ENCODE measurements around the gene TM9SF3.

TM9SF3 gene

DNA sequence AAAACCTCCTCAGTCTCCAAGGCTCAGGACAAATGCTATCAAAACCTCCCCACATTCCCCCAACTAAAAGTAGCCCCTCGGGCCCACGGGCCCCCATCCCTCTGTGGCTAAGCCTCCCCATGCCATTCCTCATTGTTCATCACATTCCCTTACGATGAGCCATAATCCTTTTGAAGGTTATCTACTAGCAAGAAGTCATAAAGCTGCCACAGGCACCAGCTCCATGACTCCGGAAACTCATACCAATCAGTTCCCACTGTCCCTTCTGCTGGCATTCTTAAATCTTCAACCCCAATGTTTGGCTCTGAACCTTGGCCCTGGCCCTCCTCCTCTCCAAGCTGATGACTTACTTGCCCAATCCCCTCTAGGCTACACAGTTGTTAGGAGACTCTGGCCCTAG, 19.4 kb upstream of the TM9SF3 start:
- H3K4me3 ChIP-seq (ENCODE audit: low read length): no peak overlapping the region
- TF ChIP-seq, protein P1, sequence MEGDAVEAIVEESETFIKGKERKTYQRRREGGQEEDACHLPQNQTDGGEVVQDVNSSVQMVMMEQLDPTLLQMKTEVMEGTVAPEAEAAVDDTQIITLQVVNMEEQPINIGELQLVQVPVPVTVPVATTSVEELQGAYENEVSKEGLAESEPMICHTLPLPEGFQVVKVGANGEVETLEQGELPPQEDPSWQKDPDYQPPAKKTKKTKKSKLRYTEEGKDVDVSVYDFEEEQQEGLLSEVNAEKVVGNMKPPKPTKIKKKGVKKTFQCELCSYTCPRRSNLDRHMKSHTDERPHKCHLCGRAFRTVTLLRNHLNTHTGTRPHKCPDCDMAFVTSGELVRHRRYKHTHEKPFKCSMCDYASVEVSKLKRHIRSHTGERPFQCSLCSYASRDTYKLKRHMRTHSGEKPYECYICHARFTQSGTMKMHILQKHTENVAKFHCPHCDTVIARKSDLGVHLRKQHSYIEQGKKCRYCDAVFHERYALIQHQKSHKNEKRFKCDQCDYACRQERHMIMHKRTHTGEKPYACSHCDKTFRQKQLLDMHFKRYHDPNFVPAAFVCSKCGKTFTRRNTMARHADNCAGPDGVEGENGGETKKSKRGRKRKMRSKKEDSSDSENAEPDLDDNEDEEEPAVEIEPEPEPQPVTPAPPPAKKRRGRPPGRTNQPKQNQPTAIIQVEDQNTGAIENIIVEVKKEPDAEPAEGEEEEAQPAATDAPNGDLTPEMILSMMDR (conservative IDR thresholded peaks at IDR 0.05; ENCODE audit: low read depth, low read length): no peak
- peak; percentile 16 for DNase-seq (ENCODE audit: low read depth)

DNA sequence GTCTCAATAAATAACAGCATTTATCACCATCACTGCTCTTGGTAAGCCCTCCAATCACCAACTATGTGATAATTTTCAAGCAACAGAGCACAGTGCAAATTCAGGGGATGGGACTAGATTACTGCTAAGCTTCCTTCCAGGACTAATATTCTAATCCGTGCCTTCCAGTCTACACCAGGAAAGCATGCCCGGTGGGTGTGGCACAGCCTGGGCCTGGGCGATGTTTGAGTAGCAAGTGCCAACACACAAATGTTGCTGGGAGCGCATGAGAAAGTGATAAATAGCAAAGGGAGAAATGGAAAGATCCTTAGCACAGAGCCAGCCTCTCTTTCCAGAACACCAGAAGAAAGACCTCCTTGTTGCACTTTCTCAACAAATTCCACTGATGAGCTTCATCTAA, 13.5 kb upstream of the TM9SF3 start:
- no peak for DNase-seq (ENCODE audit: low read depth)
- TF ChIP-seq, protein P1 (conservative IDR thresholded peaks at IDR 0.05; ENCODE audit: low read depth, low read length): no peak
- H3K4me3 ChIP-seq (ENCODE audit: low read length): no peak overlapping the region

DNA sequence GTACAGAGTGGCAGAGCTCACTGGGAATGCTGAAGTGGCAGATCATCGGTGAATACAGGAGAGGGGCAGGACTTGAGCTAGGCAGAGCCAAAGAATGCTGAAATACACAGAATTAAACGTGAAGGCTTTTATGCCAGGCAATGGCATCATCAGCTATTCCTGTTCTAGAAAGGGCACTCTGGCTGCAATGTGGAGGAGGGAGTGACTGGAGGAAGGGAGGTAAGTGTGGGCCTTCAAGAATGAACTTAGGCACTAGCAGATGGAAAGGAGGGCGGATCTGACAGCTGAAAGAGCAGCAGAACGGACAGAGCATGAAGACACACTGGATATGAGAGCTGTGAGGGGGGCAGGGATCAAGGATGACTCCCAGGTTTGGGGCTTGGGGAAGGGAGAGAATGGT, 12.0 kb upstream of the TM9SF3 start:
- DNase-seq (ENCODE audit: low read depth): no peak
- TF ChIP-seq, protein P1 (conservative IDR thresholded peaks at IDR 0.05; ENCODE audit: low read depth, low read length): no peak
- no peak overlapping the region for H3K4me3 ChIP-seq (ENCODE audit: low read length)

DNA sequence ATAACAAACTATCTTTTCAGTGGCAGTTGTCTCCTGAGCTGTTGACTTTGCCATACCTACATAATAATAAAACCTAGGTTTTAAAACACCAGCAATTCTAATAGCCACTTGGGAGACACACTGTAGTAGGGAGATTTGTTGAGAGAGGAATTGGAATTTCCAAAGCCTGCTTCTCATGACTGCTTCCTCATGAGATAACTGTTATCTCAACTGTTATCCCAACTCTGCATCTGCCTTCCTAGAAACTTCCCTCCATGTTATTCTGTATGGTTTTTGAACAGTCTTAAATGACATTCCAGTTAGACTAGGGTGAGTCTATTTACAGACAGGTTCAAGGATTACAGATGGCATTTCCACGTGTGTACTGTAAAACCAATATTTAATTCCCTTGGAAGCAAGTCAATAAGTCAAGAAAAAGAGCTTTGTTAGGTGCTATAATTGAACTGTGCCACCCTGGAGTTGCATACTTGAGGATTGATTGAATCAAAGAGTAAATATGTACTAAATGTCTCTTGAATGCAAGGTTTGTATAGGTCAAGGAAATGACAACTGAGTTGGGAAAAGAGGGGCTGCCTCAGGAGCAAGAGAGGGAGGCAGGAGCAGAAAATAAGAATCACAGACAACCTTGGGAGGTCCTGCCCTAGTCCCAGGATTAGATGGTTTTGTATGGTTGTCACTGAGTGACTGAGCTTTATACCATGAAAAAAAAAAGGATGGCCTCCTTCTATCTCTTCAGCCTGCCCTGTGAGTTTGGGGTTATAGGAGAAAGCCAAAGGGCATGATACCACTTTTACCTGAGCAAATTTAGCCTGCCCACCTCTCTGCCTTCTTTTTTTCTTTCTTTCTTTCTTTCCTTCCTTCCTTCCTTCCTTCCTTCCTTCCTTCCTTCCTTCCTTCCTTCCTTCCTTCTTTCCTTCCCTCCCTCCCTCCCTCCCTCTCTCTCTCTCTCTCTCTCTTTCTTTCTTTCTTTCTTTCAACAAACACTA, 9.9 kb upstream of the TM9SF3 start:
- DNase-seq (ENCODE audit: low read depth): no peak
- no peak overlapping the region for H3K4me3 ChIP-seq (ENCODE audit: low read length)
- TF ChIP-seq, protein P1 (conservative IDR thresholded peaks at IDR 0.05; ENCODE audit: low read depth, low read length): no peak

DNA sequence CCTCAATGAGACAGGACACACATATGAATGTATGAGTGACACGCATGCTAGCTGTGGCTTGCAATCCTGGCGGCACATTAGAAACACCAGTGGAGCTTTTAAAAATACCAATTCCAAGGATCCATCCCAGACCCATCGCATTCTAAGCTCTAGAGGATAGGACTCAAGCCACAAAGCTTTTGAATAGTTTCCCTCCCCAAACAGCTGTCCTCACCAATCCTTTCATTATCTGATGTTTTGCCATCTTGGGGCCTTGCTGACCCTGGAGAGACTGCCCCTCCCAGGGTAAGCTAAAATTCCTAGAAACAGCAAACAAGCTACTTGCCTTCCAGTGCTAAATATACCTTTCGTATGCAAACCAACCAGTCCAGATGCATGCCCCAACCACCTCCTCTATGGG, 8.9 kb upstream of the TM9SF3 start:
- TF ChIP-seq, protein P1 (conservative IDR thresholded peaks at IDR 0.05; ENCODE audit: low read depth, low read length): no peak
- H3K4me3 ChIP-seq (ENCODE audit: low read length): no peak overlapping the region
- DNase-seq (ENCODE audit: low read depth): no peak

DNA sequence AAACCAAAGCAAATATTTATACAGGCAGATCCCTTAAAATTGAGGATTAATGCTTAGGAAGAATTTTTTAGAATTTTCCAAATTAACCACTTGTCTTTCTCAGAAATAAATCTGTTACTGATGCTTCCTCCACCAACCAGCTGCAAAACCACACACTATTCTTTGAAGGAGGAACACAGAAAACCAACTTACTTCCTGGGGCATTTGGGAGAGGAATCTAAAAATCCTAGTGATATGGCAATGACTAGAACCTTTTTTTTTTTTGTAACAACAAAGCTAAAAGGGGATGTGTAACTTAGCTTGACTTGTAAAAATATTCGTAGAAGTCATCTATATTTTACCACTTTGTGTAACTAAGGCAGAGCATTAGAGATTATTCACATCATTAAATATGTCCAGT, 5.1 kb upstream of the TM9SF3 start:
- no peak overlapping the region for H3K4me3 ChIP-seq (ENCODE audit: low read length)
- no peak for DNase-seq (ENCODE audit: low read depth)
- TF ChIP-seq, protein P1 (conservative IDR thresholded peaks at IDR 0.05; ENCODE audit: low read depth, low read length): no peak
